GM12878 (cell line): ENCODE results near the gene NRM. TPM values are rescaled to one million over a fixed set of nuclear protein-coding genes. Genes with fewer than 3 reads are reported as not detected.
A peak's percentile ranks its signal among the peaks of the same experiment; 100 is the strongest.
"Not testable (repeated sequence)": the region's sequence is repeated elsewhere in the genome, so short reads cannot be mapped to it uniquely, and the experiment has no call there.

ENCODE experiments used
- ATAC-seq: fragments of 200-7000 bp; cut with Tn5 transposase; 3 replicates; pipeline ENCODE4 v1.9.1; 2020; ENCODE audit warnings: mild to moderate bottlenecking, moderate library complexity
- BruUV-seq: library from RNA; stranded (reverse); fragments of 400-500 nt; replicated peaks from 2 replicates; lab custom pipeline; 2021; lab: Mats Ljungman, UMichigan
- CTCF ChIA-PET: fragments of 300-600 bp; sonication (Branson Sonifier 250); formaldehyde crosslinking; extraction: SDS; loops from one replicate; lab custom pipeline; 2021; ENCODE audit warnings: inconsistent platforms; lab: Yijun Ruan, JAX
- POLR2A ChIA-PET: fragments of 350-600 bp; formaldehyde crosslinking; extraction: SDS; loops from one replicate; lab custom pipeline; 2021; ENCODE audit warnings: inconsistent platforms; lab: Charles Lee
- RAD21 ChIA-PET: fragments of 300-600 bp; sonication (Branson Sonifier 250); formaldehyde crosslinking; loops from one replicate; lab custom pipeline; 2023; ENCODE audit warnings: antibody characterized with exemption; ENCODE audit not compliant: unreplicated experiment; lab: Charles Lee
- SMC1A ChIA-PET: fragments of 300-600 bp; sonication (Branson Sonifier 250); formaldehyde crosslinking; loops from one replicate; lab custom pipeline; 2023; ENCODE audit not compliant: unreplicated experiment, uncharacterized antibody; lab: Charles Lee
- DNase-seq: peaks from one replicate; pipeline ENCODE4 v3.0.0-alpha.2; 2011; ENCODE audit warnings: low read depth, low spot score
- FAIRE-seq: peaks from 3 replicates; lab custom pipeline; 2011; peaks lifted over from hg19 to GRCh38; lab: Jason Lieb, UNC
- H2AFZ ChIP-seq: 2 replicates; pipeline ENCODE4 v1.6.0; 2011; ENCODE audit warnings: low read depth, low read length, control low read depth; ENCODE audit not compliant: control insufficient read depth
- H3K27ac ChIP-seq: 2 replicates; pipeline ENCODE4 v1.5.1; 2011; ENCODE audit warnings: control low read depth; ENCODE audit not compliant: control insufficient read depth, insufficient read depth
- H3K27me3 ChIP-seq, 2 experiments: replicated peaks in 1 of 2; 2 replicates each; pipeline versions ENCODE4 v1.6.0 to v1.6.1; 2011; ENCODE audit warnings: low read length in 1 of 2; ENCODE audit not compliant: control insufficient read depth in 2 of 2, insufficient read depth in 2 of 2
- H3K36me3 ChIP-seq, 2 experiments: 2 replicates each; pipeline ENCODE4 v1.5.1; 2011; ENCODE audit warnings: low read length in 1 of 2; ENCODE audit not compliant: control insufficient read depth in 2 of 2, insufficient read depth in 2 of 2
- H3K4me1 ChIP-seq: 2 replicates; pipeline ENCODE4 v1.6.1; 2011; ENCODE audit warnings: mild to moderate bottlenecking, low read length, moderate library complexity, mixed read lengths; ENCODE audit not compliant: control insufficient read depth, insufficient read depth
- H3K4me2 ChIP-seq: 2 replicates; pipeline ENCODE4 v1.6.0; 2011; ENCODE audit warnings: control low read depth; ENCODE audit not compliant: control insufficient read depth, insufficient read depth
- H3K4me3 ChIP-seq: fragments of 200-600 bp; sonication (generic); 2 replicates; pipeline ENCODE4 v1.5.1; 2016
- H3K79me2 ChIP-seq: 2 replicates; pipeline ENCODE4 v1.6.0; 2011; ENCODE audit warnings: low read length; ENCODE audit not compliant: control insufficient read depth, insufficient read depth
- H3K9ac ChIP-seq: 2 replicates; pipeline ENCODE4 v1.8.0; 2011; ENCODE audit warnings: low read length, control low read depth, mixed read lengths; ENCODE audit not compliant: control insufficient read depth, insufficient read depth
- H3K9me3 ChIP-seq: replicated peaks from 3 replicates; pipeline ENCODE4 v1.5.1; 2011; ENCODE audit warnings: mild to moderate bottlenecking, low read length; ENCODE audit not compliant: control insufficient read depth, insufficient read depth
- H4K20me1 ChIP-seq: 2 replicates; pipeline ENCODE4 v1.6.0; 2011; ENCODE audit not compliant: control insufficient read depth, insufficient read depth
- CTCF ChIP-seq, 3 experiments: IDR thresholded peaks in 2 of 3; conservative IDR thresholded peaks in 1 of 3; 2 replicates each; pipeline ENCODE4 v1.5.1; 2011; ENCODE audit warnings: low read depth in 3 of 3, low read length in 3 of 3, mild to moderate bottlenecking in 3 of 3, control low read depth in 2 of 3, moderate library complexity in 2 of 3, inconsistent platforms in 1 of 3, mixed read lengths in 1 of 3; ENCODE audit not compliant: control insufficient read depth in 2 of 3, insufficient read depth in 1 of 3; ENCODE audit errors: extremely low read depth in 1 of 3
- POLR2A ChIP-seq: IDR thresholded peaks from 2 replicates; pipeline ENCODE4 v1.6.1; 2011; ENCODE audit warnings: low read depth, mild to moderate bottlenecking, low read length
- POLR2AphosphoS5 ChIP-seq: IDR thresholded peaks from 2 replicates; pipeline ENCODE4 v1.6.1; 2011; ENCODE audit warnings: mild to moderate bottlenecking, low read length, inconsistent platforms
- WGBS: methylation state at CpG from one replicate; pipeline ENCODE4 v1.1.6; 2016; ENCODE audit warnings: low lambda C conversion rate; ENCODE audit not compliant: insufficient replicate concordance, insufficient coverage; ENCODE audit errors: missing lambda C conversion rate; 5-methylcytosine and 5-hydroxymethylcytosine counted together
- in situ Hi-C: fragments of 300-500 bp; cut with MboI; formaldehyde crosslinking; loops from 9 replicates; pipeline ENCODE4 v1.14.3; 2018; ENCODE audit warnings: mixed read lengths
- intact Hi-C: fragments of 100-400 bp; cut with micrococcal nuclease; formaldehyde crosslinking; loops from one replicate; pipeline ENCODE4 v1.14.2; 2022; ENCODE audit not compliant: unreplicated experiment
- polyA plus RNA-seq, 11 experiments: library from polyadenylated mRNA; depleted of rRNA in 4 of 11; unstranded in 6 of 11; stranded (reverse) in 5 of 11; fragments of >200 nt; fragmentation: Nextera tagmentation in 4 of 11; fragmentation: Illumina TruSeq in 1 of 11; extraction: Ambion mirVana in 4 of 11; extraction: Trizol in 1 of 11; gene quantifications; 1 replicate in 1 of 11; 2 replicates in 10 of 11; pipeline versions ENCODE4 v1.2.1 to v1.2.3, GENCODE V29; 2011 to 2016; ENCODE audit warnings: inconsistent platforms in 2 of 11, missing spikeins in 2 of 11, low read depth in 1 of 11
- total RNA-seq, 4 experiments: library from RNA; depleted of rRNA in 3 of 4; stranded (reverse); fragments of >200 nt in 3 of 4; fragmentation: Illumina TruSeq in 1 of 4; extraction: Trizol in 1 of 4; gene quantifications; 2 replicates each; pipeline versions ENCODE4 v1.2.1 to v1.2.3, GENCODE V29; 2013 to 2021

Gene NRM
- total and polyA plus RNA-seq, 10 of the 15 experiments (the other 5 are each of a cell fraction or from before 2014, with no cell fraction given): 15.4 to 46.7 (median 29.0) TPM

DNA sequence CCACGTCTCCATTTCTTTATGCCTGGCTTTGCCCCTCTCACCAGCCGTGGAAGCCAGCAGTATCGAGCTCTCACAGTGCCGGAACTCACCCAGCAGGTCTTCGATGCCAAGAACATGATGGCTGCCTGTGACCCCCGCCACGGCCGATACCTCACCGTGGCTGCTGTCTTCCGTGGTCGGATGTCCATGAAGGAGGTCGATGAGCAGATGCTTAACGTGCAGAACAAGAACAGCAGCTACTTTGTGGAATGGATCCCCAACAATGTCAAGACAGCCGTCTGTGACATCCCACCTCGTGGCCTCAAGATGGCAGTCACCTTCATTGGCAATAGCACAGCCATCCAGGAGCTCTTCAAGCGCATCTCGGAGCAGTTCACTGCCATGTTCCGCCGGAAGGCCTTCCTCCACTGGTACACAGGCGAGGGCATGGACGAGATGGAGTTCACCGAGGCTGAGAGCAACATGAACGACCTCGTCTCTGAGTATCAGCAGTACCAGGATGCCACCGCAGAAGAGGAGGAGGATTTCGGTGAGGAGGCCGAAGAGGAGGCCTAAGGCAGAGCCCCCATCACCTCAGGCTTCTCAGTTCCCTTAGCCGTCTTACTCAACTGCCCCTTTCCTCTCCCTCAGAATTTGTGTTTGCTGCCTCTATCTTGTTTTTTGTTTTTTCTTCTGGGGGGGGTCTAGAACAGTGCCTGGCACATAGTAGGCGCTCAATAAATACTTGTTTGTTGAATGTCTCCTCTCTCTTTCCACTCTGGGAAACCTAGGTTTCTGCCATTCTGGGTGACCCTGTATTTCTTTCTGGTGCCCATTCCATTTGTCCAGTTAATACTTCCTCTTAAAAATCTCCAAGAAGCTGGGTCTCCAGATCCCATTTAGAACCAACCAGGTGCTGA, 33.3 kb upstream of the NRM start:
- ChIA-PET RAD21 (interaction anchor here (0.9 to 11.2 kb wide), 8 partner anchors 8 to 190 kb away, joined by 3 to 209 read pairs (median 10); partner anchors contain the start of genes DHX16 and VARS2), SMC1A (interaction anchor here (0.6 to 17.7 kb wide), 13 partner anchors 8 to 363 kb away, joined by 3 to 265 read pairs (median 4); partner anchors contain the start of gene DHX16), CTCF (interaction anchor here (0.6 to 22.7 kb wide), 16 partner anchors 7 to 240 kb away, joined by 3 to 487 read pairs (median 8); partner anchors contain the start of genes DHX16, NRM and VARS2), POLR2A (interaction anchor here (0.6 to 11.6 kb wide), 5 partner anchors 34 to 109 kb away, joined by 4 to 200 read pairs (median 5); partner anchors contain the start of gene NRM)
- H3K9ac ChIP-seq, H4K20me1 ChIP-seq, in situ Hi-C loops, H3K27ac ChIP-seq, FAIRE-seq, H2AFZ ChIP-seq, ATAC-seq, DNase-seq, H3K9me3 ChIP-seq, intact Hi-C loops, H3K27me3 ChIP-seq: not testable (repeated sequence)
- H3K4me3 ChIP-seq: peak overlapping the region; percentile 88; the same call in 1 of the 2 replicates
- H3K79me2 ChIP-seq: peaks cover 62% of the 10 kb centered on the region
- 38% methylated on average over 29 of the region's 29 CpGs for WGBS
- peak; percentile 28; the same call in 1 of the 2 replicates for TF ChIP-seq POLR2AphosphoS5
- TF ChIP-seq POLR2A: 0 out of 2 replicates have a peak, but pooled peaks have one; percentile 5
- 0 out of 6 replicates have a peak, but pooled peaks of 1 of the 3 experiments have one; percentile 2 for TF ChIP-seq CTCF (IDR thresholded peaks at IDR 0.05 in 2 of 3, conservative IDR thresholded peaks at IDR 0.05 in 1 of 3; ENCODE audit: control insufficient read depth in 2 of 3, extremely low read depth in 1 of 3, insufficient read depth in 1 of 3, low read depth in 3 of 3, low read length in 3 of 3)
- H3K36me3 ChIP-seq: peaks cover 21 to 24% of the 10 kb centered on the region in 2 experiments
- H3K4me2 ChIP-seq: peak overlapping the region; percentile 81
- TSS peak; percentile 65 for BruUV-seq
- peaks cover 12% of the 10 kb centered on the region for H3K4me1 ChIP-seq
